GM23338 (cell line): ENCODE results near the gene DISP3. TPM values are rescaled to one million over a fixed set of nuclear protein-coding genes. Genes with fewer than 3 reads are reported as not detected.

Experiments
- ATAC-seq: fragments of 200-7000 bp; cut with Tn5 transposase; 3 replicates; pipeline ENCODE4 v1.9.1; 2020
- DNase-seq: peaks from one replicate; pipeline ENCODE4 v3.0.0-alpha.2; 2015; ENCODE audit warnings: low spot score
- H2AFZ ChIP-seq: fragments of 200-600 bp; sonication (generic); 2 replicates; pipeline ENCODE4 v1.8.0; 2016; ENCODE audit warnings: antibody characterized with exemption, mild to moderate bottlenecking, moderate library complexity
- H3F3A ChIP-seq: fragments of 200-600 bp; sonication (generic); replicated peaks from 2 replicates; pipeline ENCODE4 v1.8.0; 2017; ENCODE audit warnings: antibody characterized with exemption, mixed run types, low read depth
- H3K27ac ChIP-seq: fragments of 200-600 bp; sonication (generic); 2 replicates; pipeline ENCODE4 v1.6.1; 2016; ENCODE audit warnings: low read depth
- H3K27me3 ChIP-seq: fragments of 200-600 bp; sonication (generic); 2 replicates; pipeline ENCODE4 v1.8.0; 2016; ENCODE audit warnings: mild to moderate bottlenecking, mixed run types, moderate library complexity; ENCODE audit not compliant: insufficient read depth
- H3K36me3 ChIP-seq: fragments of 200-600 bp; sonication (generic); 2 replicates; pipeline ENCODE4 v1.8.0; 2016; ENCODE audit warnings: mild to moderate bottlenecking; ENCODE audit not compliant: insufficient read depth
- H3K4me1 ChIP-seq: fragments of 200-600 bp; sonication (generic); 2 replicates; pipeline ENCODE4 v1.8.0; 2016; ENCODE audit warnings: mild to moderate bottlenecking, moderate library complexity; ENCODE audit not compliant: insufficient read depth
- H3K4me2 ChIP-seq: fragments of 200-600 bp; sonication (generic); 2 replicates; pipeline ENCODE4 v1.7.1; 2017; ENCODE audit warnings: mixed run types
- H3K4me3 ChIP-seq: fragments of 200-600 bp; sonication (generic); 2 replicates; pipeline ENCODE4 v1.6.1; 2016; ENCODE audit warnings: mixed run types
- H3K79me2 ChIP-seq: fragments of 200-600 bp; sonication (generic); replicated peaks from 2 replicates; pipeline ENCODE4 v1.8.0; 2017; ENCODE audit warnings: mild to moderate bottlenecking; ENCODE audit not compliant: insufficient read depth
- H3K9me2 ChIP-seq: fragments of 200-600 bp; sonication (generic); 2 replicates; pipeline ENCODE4 v1.8.0; 2017; ENCODE audit not compliant: insufficient read depth
- H4K20me1 ChIP-seq: fragments of 200-600 bp; sonication (generic); replicated peaks from 2 replicates; pipeline ENCODE4 v1.8.0; 2017; ENCODE audit warnings: mild to moderate bottlenecking; ENCODE audit not compliant: insufficient read depth
- H3K27ac Mint-ChIP-seq: 2 replicates; pipeline ENCODE4 v1.8.0; 2020; ENCODE audit warnings: inconsistent platforms, mild to moderate bottlenecking, moderate library complexity, mixed read lengths
- H3K27me3 Mint-ChIP-seq: 3 replicates; pipeline ENCODE4 v1.8.0; 2022; ENCODE audit warnings: low read depth, mild to moderate bottlenecking, moderate library complexity, mixed read lengths, inconsistent platforms; ENCODE audit not compliant: insufficient read depth, poor library complexity
- H3K36me3 Mint-ChIP-seq: 3 replicates; pipeline ENCODE4 v1.8.0; 2021; ENCODE audit warnings: low read depth, mild to moderate bottlenecking, inconsistent platforms, moderate library complexity, mixed read lengths
- H3K4me1 Mint-ChIP-seq: 3 replicates; pipeline ENCODE4 v1.8.0; 2020; ENCODE audit warnings: mild to moderate bottlenecking, inconsistent platforms, mixed read lengths
- H3K4me3 Mint-ChIP-seq: 3 replicates; pipeline ENCODE4 v1.8.0; 2021; ENCODE audit warnings: moderate library complexity, mild to moderate bottlenecking, inconsistent platforms, mixed read lengths
- H3K9me3 Mint-ChIP-seq: 3 replicates; pipeline ENCODE4 v1.8.0; 2020; ENCODE audit warnings: moderate library complexity, mild to moderate bottlenecking, inconsistent platforms, mixed read lengths
- CTCF ChIP-seq, 2 experiments: fragments of 200-600 bp in 1 of 2; sonication (generic) in 1 of 2; conservative IDR thresholded peaks; 2 replicates each; pipeline versions ENCODE4 v1.5.1 to v1.6.1; 2016 to 2017; ENCODE audit warnings: antibody characterized with exemption in 2 of 2, low read depth in 2 of 2, mild to moderate bottlenecking in 2 of 2, moderate library complexity in 1 of 2
- EZH2 ChIP-seq: fragments of 200-600 bp; sonication (generic); IDR thresholded peaks from one replicate; pipeline ENCODE4 v1.8.0; 2017; ENCODE audit warnings: antibody characterized with exemption, mild to moderate bottlenecking, low read depth; ENCODE audit not compliant: unreplicated experiment
- EZH2phosphoT487 ChIP-seq: fragments of 200-600 bp; sonication (generic); IDR thresholded peaks from one replicate; pipeline ENCODE4 v1.8.1; 2018; ENCODE audit warnings: antibody characterized with exemption; ENCODE audit not compliant: unreplicated experiment
- POLR2AphosphoS5 ChIP-seq: IDR thresholded peaks from 2 replicates; pipeline ENCODE4 v1.6.1; 2016; ENCODE audit warnings: antibody characterized with exemption, low read depth
- ZNF114 ChIP-seq: fragments of 250-450 bp; sonication (Bioruptor Pico); IDR thresholded peaks from 2 replicates; pipeline ENCODE4 v1.5.0; 2020; ENCODE audit warnings: mild to moderate bottlenecking, moderate library complexity
- ZNF331 ChIP-seq: fragments of 250-450 bp; sonication (Bioruptor Pico); IDR thresholded peaks from 2 replicates; pipeline ENCODE4 v1.5.0; 2020; ENCODE audit warnings: low read depth, mild to moderate bottlenecking, moderate library complexity
- polyA plus RNA-seq: library from polyadenylated mRNA; unstranded; fragments of >200 nt; fragmentation: Nextera tagmentation; extraction: Ambion mirVana; gene quantifications from 2 replicates; pipeline ENCODE4 v1.2.1, GENCODE V29; 2016
- total RNA-seq: library from RNA; depleted of rRNA; stranded (reverse); fragments of >200 nt; shearing (Covaris generic); gene quantifications from 2 replicates; pipeline ENCODE4 v1.2.3, GENCODE V29; 2014
- TF ChIP-seq, protein P1 (sequence below): fragments of 250-450 bp; sonication (Bioruptor Pico); IDR thresholded peaks from 2 replicates; pipeline ENCODE4 v1.5.0; 2020; ENCODE audit warnings: mild to moderate bottlenecking, moderate library complexity

DISP3 gene
- total and polyA plus RNA-seq, 2 experiments from 2014 or later, result 3.2 to 11.1 TPM

DNA sequence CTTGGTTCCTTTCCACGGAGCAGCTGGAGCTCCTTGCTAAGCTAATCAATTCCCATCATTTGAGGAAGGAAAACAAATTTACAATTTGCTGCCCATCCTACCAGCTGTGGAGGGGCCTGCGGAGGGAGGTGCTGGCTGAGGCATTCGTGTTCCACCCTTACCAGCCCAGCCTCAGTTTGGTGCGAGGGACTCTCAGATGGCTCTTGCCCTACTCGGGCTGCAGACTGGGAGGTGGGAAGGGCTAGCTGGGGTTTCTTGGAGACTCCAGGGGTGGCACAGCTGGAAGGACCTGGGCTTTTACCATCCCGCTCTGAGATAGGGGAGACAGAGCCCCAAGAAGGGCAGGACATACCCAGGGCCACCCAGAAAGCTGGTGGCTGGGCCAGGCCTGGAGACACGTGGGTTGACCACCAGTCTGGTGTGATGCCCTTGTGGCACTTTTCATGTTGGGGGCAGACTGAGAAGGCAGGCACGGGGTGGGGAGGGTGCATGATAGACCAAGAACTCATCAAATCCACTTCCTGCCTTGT lies 17.7 kb downstream of the DISP3 start (continued):
- TF ChIP-seq, protein P1, sequence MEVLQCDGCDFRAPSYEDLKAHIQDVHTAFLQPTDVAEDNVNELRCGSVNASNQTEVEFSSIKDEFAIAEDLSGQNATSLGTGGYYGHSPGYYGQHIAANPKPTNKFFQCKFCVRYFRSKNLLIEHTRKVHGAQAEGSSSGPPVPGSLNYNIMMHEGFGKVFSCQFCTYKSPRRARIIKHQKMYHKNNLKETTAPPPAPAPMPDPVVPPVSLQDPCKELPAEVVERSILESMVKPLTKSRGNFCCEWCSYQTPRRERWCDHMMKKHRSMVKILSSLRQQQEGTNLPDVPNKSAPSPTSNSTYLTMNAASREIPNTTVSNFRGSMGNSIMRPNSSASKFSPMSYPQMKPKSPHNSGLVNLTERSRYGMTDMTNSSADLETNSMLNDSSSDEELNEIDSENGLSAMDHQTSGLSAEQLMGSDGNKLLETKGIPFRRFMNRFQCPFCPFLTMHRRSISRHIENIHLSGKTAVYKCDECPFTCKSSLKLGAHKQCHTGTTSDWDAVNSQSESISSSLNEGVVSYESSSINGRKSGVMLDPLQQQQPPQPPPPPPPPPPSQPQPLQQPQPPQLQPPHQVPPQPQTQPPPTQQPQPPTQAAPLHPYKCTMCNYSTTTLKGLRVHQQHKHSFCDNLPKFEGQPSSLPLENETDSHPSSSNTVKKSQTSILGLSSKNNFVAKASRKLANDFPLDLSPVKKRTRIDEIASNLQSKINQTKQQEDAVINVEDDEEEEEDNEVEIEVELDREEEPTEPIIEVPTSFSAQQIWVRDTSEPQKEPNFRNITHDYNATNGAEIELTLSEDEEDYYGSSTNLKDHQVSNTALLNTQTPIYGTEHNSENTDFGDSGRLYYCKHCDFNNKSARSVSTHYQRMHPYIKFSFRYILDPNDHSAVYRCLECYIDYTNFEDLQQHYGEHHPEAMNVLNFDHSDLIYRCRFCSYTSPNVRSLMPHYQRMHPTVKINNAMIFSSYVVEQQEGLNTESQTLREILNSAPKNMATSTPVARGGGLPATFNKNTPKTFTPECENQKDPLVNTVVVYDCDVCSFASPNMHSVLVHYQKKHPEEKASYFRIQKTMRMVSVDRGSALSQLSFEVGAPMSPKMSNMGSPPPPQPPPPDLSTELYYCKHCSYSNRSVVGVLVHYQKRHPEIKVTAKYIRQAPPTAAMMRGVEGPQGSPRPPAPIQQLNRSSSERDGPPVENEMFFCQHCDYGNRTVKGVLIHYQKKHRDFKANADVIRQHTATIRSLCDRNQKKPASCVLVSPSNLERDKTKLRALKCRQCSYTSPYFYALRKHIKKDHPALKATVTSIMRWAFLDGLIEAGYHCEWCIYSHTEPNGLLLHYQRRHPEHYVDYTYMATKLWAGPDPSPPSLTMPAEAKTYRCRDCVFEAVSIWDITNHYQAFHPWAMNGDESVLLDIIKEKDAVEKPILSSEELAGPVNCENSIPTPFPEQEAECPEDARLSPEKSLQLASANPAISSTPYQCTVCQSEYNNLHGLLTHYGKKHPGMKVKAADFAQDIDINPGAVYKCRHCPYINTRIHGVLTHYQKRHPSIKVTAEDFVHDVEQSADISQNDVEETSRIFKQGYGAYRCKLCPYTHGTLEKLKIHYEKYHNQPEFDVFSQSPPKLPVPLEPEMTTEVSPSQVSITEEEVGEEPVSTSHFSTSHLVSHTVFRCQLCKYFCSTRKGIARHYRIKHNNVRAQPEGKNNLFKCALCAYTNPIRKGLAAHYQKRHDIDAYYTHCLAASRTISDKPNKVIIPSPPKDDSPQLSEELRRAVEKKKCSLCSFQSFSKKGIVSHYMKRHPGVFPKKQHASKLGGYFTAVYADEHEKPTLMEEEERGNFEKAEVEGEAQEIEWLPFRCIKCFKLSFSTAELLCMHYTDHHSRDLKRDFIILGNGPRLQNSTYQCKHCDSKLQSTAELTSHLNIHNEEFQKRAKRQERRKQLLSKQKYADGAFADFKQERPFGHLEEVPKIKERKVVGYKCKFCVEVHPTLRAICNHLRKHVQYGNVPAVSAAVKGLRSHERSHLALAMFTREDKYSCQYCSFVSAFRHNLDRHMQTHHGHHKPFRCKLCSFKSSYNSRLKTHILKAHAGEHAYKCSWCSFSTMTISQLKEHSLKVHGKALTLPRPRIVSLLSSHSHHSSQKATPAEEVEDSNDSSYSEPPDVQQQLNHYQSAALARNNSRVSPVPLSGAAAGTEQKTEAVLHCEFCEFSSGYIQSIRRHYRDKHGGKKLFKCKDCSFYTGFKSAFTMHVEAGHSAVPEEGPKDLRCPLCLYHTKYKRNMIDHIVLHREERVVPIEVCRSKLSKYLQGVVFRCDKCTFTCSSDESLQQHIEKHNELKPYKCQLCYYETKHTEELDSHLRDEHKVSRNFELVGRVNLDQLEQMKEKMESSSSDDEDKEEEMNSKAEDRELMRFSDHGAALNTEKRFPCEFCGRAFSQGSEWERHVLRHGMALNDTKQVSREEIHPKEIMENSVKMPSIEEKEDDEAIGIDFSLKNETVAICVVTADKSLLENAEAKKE (CRISPR knock-in tag), result no peak
- TF ChIP-seq ZNF114 (no peak), POLR2AphosphoS5 (no peak), ZNF331 (CRISPR knock-in tag) (no peak), EZH2phosphoT487 (no peak), EZH2 (no peak)

DNA sequence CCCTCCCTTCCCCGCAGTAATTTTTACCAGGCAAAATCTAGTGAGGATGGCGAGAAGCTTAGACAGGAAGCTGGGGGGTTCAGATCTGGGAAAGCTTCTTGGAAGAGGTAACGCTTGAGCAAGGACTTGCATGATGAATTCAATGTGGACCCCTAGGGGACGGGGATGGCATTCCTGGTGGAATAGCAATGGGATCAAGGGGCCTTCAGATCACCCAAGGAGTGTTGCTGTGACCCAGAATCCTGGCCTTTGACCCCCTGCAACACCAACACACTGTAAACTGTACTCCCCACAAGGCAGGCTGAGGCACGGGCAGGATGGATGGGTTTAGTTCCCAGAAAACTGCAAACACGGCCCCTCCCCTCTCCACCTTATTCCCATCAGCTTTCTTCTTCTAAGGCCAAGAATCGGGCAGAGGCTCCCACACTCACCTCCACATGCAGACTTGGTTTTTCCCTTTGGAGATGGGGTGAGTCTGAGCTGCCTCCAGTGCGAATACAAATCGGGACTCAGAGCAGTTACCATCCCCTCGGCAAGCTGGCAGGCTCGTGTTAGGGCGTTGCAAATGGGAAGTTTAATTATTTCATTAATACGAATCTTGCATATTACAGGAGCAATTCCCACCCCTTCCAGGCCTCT lies 20.1 kb downstream of the DISP3 start:
- peaks cover 34% of the 10 kb centered on the region for H3K36me3 Mint-ChIP-seq
- Histone ChIP-seq H3K4me1 (peaks cover 36% of the 10 kb centered on the region), H3K79me2 (no peaks in the 10 kb centered on the region), H3F3A (no peaks in the 10 kb centered on the region), H3K36me3 (no peaks in the 10 kb centered on the region; the same call in 1 of the 2 replicates), H3K4me3 (peak overlapping the region; percentile 36), H4K20me1 (no peaks in the 10 kb centered on the region), H3K9me2 (no peaks in the 10 kb centered on the region), H3K4me2 (peak overlapping the region; percentile 64), H3K27ac (peak overlapping the region; percentile 82), H3K27me3 (no peaks in the 10 kb centered on the region), H2AFZ (no peak overlapping the region; the same call in 1 of the 2 replicates)
- DNase-seq (peak; percentile 58), ATAC-seq (peak; percentile 51)
- peaks cover 10% of the 10 kb centered on the region for H3K27me3 Mint-ChIP-seq
- peaks cover 13% of the 10 kb centered on the region for H3K9me3 Mint-ChIP-seq
- TF ChIP-seq CTCF (conservative IDR thresholded peaks at IDR 0.05; ENCODE audit: low read depth in 2 of 2) (peak in 1 of 2 experiments; percentile 16; a peak in 1 of 4 replicates), ZNF114 (no peak)
- H3K4me3 Mint-ChIP-seq, result peak overlapping the region; percentile 26
- peak overlapping the region; percentile 29; the same call in 1 of the 2 replicates for H3K27ac Mint-ChIP-seq
- H3K4me1 Mint-ChIP-seq, result peaks cover 45% of the 10 kb centered on the region
